Activated naive CD4-positive, alpha-beta T cell treated with anti-CD3 and anti-CD28 coated beads, Interleukin-2, amount 50 U/mL, for 24 hours (primary cell): ENCODE data around the gene MLX.
A peak's percentile ranks its signal among the peaks of the same experiment; 100 is the strongest.

Experiments used
- H3K27ac Mint-ChIP-seq: one replicate; pipeline ENCODE4 v1.8.0; 2021; ENCODE audit warnings: mild to moderate bottlenecking, mixed read lengths
- H3K27me3 Mint-ChIP-seq: one replicate; pipeline ENCODE4 v1.8.0; 2021; ENCODE audit warnings: mixed read lengths
- H3K36me3 Mint-ChIP-seq: one replicate; pipeline ENCODE4 v1.8.0; 2021; ENCODE audit warnings: mixed read lengths
- H3K4me1 Mint-ChIP-seq: one replicate; pipeline ENCODE4 v1.8.0; 2021; ENCODE audit warnings: mixed read lengths
- H3K4me3 Mint-ChIP-seq: one replicate; pipeline ENCODE4 v1.8.0; 2021; ENCODE audit warnings: mild to moderate bottlenecking, mixed read lengths
- H3K9me3 Mint-ChIP-seq: one replicate; pipeline ENCODE4 v1.8.0; 2021; ENCODE audit warnings: mixed read lengths

The MLX gene

GRCh38 chr17:42562388-42563142, 4.3 kb upstream of the MLX start:
- no peaks in the 10 kb centered on the region for H3K36me3 Mint-ChIP-seq
- H3K27ac Mint-ChIP-seq: peak overlapping the region; percentile 95
- H3K4me1 Mint-ChIP-seq: peaks cover 24% of the 10 kb centered on the region

DNA sequence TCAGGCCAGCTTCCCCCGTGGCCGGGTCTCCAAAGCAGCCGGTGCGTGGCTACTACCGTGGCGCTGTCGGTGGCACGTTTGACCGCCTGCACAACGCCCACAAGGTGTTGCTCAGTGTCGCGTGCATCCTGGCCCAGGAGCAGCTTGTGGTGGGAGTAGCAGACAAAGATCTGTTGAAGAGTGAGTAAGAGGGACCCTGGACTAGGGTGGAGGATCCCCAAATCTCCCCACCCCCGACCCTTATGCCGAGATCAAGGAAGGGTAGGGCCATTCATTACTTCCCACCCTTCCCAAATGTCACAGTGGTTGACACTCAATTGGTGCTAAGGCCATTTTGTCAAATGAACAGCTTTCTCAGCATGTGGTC, 3.8 kb upstream of the MLX start:
- no peaks in the 10 kb centered on the region for H3K9me3 Mint-ChIP-seq
- H3K36me3 Mint-ChIP-seq: peaks cover 2% of the 10 kb centered on the region
- peaks cover 28% of the 10 kb centered on the region for H3K4me1 Mint-ChIP-seq
- no peak overlapping the region for H3K27ac Mint-ChIP-seq
- H3K4me3 Mint-ChIP-seq: peak overlapping the region; percentile 95
- H3K27me3 Mint-ChIP-seq: no peaks in the 10 kb centered on the region

More at GRCh38 chr17:42562388-42563142, 4.3 kb upstream of the MLX start:
- no peaks in the 10 kb centered on the region for H3K9me3 Mint-ChIP-seq
- no peaks in the 10 kb centered on the region for H3K27me3 Mint-ChIP-seq
- peak overlapping the region; percentile 95 for H3K4me3 Mint-ChIP-seq

GRCh38 chr17:42563543-42563942, 3.4 kb upstream of the MLX start:
- peaks cover 2% of the 10 kb centered on the region for H3K36me3 Mint-ChIP-seq
- peaks cover 31% of the 10 kb centered on the region for H3K4me1 Mint-ChIP-seq
- no peaks in the 10 kb centered on the region for H3K27me3 Mint-ChIP-seq
- H3K27ac Mint-ChIP-seq: peak overlapping the region; percentile 94
- H3K9me3 Mint-ChIP-seq: no peaks in the 10 kb centered on the region
- H3K4me3 Mint-ChIP-seq: peak overlapping the region; percentile 95

DNA sequence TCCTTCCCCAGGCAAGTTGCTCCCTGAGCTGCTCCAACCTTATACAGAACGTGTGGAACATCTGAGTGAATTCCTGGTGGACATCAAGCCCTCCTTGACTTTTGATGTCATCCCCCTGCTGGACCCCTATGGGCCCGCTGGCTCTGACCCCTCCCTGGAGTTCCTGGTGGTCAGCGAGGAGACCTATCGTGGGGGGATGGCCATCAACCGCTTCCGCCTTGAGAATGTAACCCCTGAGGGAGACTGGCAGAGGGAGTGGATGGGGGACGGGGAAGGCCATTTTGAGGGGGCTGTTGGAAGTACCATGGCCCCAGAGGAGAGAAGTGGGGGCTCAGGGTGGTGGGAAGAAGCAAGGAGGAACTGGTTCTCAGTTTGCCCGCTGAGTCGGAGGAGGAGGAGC, 3.0 kb upstream of the MLX start:
- H3K36me3 Mint-ChIP-seq: peaks cover 2% of the 10 kb centered on the region
- H3K27ac Mint-ChIP-seq: peak overlapping the region; percentile 94
- H3K4me3 Mint-ChIP-seq: peak overlapping the region; percentile 95
- H3K27me3 Mint-ChIP-seq: no peaks in the 10 kb centered on the region
- H3K9me3 Mint-ChIP-seq: no peaks in the 10 kb centered on the region
- H3K4me1 Mint-ChIP-seq: peaks cover 35% of the 10 kb centered on the region

DNA sequence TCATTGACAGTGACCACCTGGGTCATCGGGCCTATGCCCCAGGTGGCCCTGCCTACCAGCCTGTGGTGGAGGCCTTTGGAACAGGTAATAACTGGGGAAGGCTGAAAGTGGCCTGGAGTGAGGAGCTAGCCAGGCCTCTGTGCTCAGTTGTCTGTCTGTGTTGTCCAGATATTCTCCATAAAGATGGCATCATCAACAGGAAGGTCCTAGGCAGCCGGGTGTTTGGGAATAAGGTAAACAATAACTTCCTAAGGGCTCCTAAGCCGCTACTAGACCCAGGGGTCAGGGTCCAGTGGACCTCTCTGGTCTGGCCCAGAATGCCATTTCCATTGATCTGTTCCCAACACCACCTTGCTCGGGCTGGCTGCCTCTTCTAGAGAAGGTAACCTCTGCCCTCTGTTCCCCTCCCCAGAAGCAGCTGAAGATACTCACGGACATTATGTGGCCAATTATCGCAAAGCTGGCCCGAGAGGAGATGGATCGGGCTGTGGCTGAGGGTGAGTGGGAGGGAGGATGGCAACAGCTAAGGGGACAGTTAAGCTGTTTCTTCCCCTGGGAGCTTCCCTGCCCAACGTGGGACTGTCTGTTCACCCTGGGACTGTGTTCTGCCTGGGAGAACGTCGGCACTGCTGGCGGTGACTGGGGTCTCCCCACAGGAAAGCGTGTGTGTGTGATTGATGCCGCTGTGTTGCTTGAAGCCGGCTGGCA, 1.9 kb upstream of the MLX start:
- H3K4me3 Mint-ChIP-seq: peak overlapping the region; percentile 11
- no peaks in the 10 kb centered on the region for H3K27me3 Mint-ChIP-seq
- peaks cover 6% of the 10 kb centered on the region for H3K36me3 Mint-ChIP-seq
- H3K4me1 Mint-ChIP-seq: peaks cover 40% of the 10 kb centered on the region
- no peaks in the 10 kb centered on the region for H3K9me3 Mint-ChIP-seq
- peak overlapping the region; percentile 62 for H3K27ac Mint-ChIP-seq

- H3K9me3 Mint-ChIP-seq: no peaks in the 10 kb centered on the region
- H3K36me3 Mint-ChIP-seq: peaks cover 6% of the 10 kb centered on the region
- H3K27ac Mint-ChIP-seq: no peak overlapping the region
- peak overlapping the region; percentile 97 for H3K4me3 Mint-ChIP-seq
- H3K4me1 Mint-ChIP-seq: peaks cover 40% of the 10 kb centered on the region
- no peaks in the 10 kb centered on the region for H3K27me3 Mint-ChIP-seq
These were observed 1.2 kb upstream of the MLX start for GRCh38 chr17:42565523-42566214.

DNA sequence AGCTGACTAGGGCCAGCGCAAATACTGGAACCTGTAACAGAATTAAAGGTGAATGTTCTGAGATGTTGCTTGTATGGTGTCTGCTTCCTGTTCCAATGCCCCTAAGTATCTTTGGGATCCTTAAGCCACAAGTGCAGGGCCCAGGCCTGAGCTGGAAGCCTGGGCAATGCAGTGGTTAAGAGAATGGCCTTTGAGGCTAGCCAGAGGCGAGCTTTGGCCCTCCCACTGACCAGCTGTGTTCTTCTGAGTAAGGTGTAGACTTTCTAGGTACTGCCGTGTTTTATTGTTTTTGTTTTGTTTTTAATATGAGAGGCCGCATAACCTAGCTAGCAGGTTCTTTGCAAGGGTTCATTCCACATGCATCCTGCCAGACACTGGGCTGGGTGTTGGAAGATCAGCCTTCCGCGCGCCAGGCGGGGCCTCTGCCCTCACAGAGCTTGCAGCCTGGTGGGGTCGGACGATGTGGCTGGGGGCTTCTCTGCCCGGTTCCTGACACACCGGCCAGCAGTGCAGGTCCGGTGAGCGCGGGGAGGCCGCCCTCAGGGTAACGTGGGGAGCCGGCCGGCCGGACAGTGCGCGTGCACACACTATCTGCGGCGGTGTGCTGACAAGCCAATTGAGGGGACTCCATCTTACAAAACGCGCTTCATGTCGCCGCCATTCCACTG, 551 bp upstream of the MLX start:
- H3K4me3 Mint-ChIP-seq: peak overlapping the region; percentile 97
- no peaks in the 10 kb centered on the region for H3K27me3 Mint-ChIP-seq
- H3K4me1 Mint-ChIP-seq: peaks cover 44% of the 10 kb centered on the region
- H3K9me3 Mint-ChIP-seq: no peaks in the 10 kb centered on the region
- peak overlapping the region; percentile 82 for H3K27ac Mint-ChIP-seq
- H3K36me3 Mint-ChIP-seq: peaks cover 11% of the 10 kb centered on the region

DNA sequence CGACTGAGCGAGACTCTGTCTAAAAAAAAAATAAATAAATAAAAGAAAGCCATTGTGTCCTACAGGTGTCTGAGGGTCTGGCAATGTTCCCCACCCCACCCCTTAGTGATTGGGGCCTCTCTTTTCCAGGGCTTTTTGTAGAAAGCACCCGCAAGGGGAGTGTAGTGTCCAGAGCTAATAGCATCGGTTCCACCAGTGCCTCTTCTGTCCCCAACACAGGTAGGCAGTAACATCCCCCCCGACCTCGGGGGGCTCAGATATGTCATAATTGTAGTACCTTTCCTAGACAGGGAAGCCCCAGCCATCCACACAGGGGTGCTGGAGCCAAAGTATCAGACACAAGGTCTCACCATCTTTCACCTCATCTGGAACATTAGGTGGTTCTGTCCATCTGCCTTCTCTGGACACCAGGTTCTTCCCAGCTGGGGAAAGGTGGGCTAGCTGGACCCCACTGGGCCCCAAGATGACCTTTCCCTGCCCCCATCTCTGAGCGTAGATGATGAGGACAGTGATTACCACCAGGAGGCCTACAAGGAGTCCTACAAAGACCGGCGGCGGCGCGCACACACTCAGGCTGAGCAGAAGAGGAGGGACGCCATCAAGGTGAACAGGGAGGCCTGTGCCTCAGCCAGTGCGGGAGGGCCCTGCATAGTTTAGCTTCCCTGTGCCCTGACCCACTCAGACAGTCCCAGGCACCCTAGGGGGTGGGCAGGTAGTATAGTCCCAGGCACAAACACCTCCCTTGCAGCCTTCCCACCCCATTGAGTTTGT, 1.6 kb downstream of the MLX start:
- peaks cover 16% of the 10 kb centered on the region for H3K36me3 Mint-ChIP-seq
- peaks cover 34% of the 10 kb centered on the region for H3K4me1 Mint-ChIP-seq
- H3K27me3 Mint-ChIP-seq: no peaks in the 10 kb centered on the region
- peak overlapping the region; percentile 65 for H3K4me3 Mint-ChIP-seq
- H3K27ac Mint-ChIP-seq: peak overlapping the region; percentile 35
- H3K9me3 Mint-ChIP-seq: no peaks in the 10 kb centered on the region

DNA sequence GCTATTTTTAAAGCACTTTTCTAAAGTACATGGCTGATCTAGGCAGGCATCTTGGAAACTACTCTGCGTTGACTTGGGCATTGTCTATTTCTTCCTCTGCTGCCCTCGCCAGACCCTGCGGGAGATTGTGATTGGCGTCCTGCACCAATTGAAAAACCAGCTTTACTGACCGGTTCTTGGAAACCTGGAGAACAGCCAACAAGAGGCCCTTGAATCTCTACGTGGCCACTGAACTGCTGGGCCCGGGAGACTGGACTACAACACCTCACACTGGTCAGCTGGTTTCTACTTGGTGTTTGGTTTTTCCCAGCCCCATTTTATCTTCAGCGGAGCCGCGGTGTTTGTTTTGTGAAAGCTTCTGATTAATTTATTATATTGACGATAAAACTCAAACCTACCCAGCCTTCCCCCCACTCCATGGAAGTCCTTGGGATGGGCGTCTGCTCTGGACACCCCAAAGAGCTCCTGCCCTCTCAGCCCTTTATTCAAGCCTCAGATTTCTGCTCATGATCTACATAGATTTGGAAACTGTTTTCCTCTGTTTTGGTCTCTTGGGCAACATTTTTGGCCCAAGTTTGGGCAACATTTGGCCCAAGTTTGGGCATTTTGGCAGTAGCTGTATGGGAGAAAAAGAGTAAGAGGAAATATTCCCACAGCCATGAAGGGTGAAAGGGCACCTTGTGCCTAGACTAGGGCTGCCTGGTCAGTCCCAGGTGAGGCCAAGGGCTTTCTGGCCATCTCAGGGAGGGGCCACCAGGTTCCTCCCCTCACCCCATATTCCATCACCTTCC, 4.7 kb downstream of the MLX start:
- H3K4me1 Mint-ChIP-seq: peaks cover 34% of the 10 kb centered on the region
- no peaks in the 10 kb centered on the region for H3K9me3 Mint-ChIP-seq
- no peaks in the 10 kb centered on the region for H3K27me3 Mint-ChIP-seq
- H3K4me3 Mint-ChIP-seq: no peak overlapping the region
- H3K36me3 Mint-ChIP-seq: peaks cover 19% of the 10 kb centered on the region
- H3K27ac Mint-ChIP-seq: no peak overlapping the region

DNA sequence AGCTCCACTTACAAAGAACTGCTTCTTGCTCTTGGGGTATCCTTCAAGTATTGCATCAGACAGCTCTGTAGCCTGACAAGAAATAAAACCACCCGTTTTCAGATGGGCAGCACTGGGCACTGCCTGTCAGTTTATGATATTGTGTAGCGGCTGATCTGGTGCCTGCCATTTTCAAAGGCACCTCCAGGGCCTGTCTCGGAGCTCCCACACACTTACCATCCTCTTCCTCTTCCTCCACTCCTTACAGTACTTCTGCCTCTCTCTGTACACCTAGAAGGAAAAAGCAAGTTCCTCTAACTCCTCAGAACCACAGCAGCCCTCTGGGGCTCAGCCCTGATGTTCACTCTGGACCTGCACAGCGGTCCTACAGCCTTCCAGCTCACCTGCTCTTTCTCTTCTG, 6.2 kb downstream of the MLX start:
- H3K9me3 Mint-ChIP-seq: no peaks in the 10 kb centered on the region
- H3K27me3 Mint-ChIP-seq: no peaks in the 10 kb centered on the region
- peak overlapping the region; percentile 90 for H3K27ac Mint-ChIP-seq
- H3K4me1 Mint-ChIP-seq: peaks cover 39% of the 10 kb centered on the region
- H3K36me3 Mint-ChIP-seq: peaks cover 17% of the 10 kb centered on the region
- H3K4me3 Mint-ChIP-seq: no peak overlapping the region

GRCh38 chr17:42574463-42574862, 7.6 kb downstream of the MLX start:
- no peaks in the 10 kb centered on the region for H3K9me3 Mint-ChIP-seq
- no peaks in the 10 kb centered on the region for H3K27me3 Mint-ChIP-seq
- H3K4me1 Mint-ChIP-seq: peaks cover 31% of the 10 kb centered on the region
- no peak overlapping the region for H3K27ac Mint-ChIP-seq
- peaks cover 15% of the 10 kb centered on the region for H3K36me3 Mint-ChIP-seq
- H3K4me3 Mint-ChIP-seq: no peak overlapping the region

GRCh38 chr17:42577140-42577531, 10.2 kb downstream of the MLX start:
- peaks cover 31% of the 10 kb centered on the region for H3K4me1 Mint-ChIP-seq
- H3K36me3 Mint-ChIP-seq: peaks cover 7% of the 10 kb centered on the region
- H3K9me3 Mint-ChIP-seq: no peaks in the 10 kb centered on the region
- peak overlapping the region; percentile 98 for H3K27ac Mint-ChIP-seq
- H3K27me3 Mint-ChIP-seq: no peaks in the 10 kb centered on the region
- peak overlapping the region; percentile 98 for H3K4me3 Mint-ChIP-seq

- H3K4me3 Mint-ChIP-seq: peak within 1 kb of the TSS; percentile 98
- peaks cover 31% of the 10 kb centered on the region for H3K4me1 Mint-ChIP-seq
- H3K27me3 Mint-ChIP-seq: no peaks in the 10 kb centered on the region
- H3K36me3 Mint-ChIP-seq: peaks cover 7% of the 10 kb centered on the region
- peak within 1 kb of the TSS; percentile 98 for H3K27ac Mint-ChIP-seq
- no peaks in the 10 kb centered on the region for H3K9me3 Mint-ChIP-seq
These were observed 10.8 kb downstream of the MLX start, which contains the start of gene PSMC3IP for GRCh38 chr17:42577532-42578281. PSMC3IP (minus strand) TSS chr17:42577729; CDS start chr17:42577686, 43 bp downstream.
